ENCODE measurements around the gene EIF2B5.

DNA sequence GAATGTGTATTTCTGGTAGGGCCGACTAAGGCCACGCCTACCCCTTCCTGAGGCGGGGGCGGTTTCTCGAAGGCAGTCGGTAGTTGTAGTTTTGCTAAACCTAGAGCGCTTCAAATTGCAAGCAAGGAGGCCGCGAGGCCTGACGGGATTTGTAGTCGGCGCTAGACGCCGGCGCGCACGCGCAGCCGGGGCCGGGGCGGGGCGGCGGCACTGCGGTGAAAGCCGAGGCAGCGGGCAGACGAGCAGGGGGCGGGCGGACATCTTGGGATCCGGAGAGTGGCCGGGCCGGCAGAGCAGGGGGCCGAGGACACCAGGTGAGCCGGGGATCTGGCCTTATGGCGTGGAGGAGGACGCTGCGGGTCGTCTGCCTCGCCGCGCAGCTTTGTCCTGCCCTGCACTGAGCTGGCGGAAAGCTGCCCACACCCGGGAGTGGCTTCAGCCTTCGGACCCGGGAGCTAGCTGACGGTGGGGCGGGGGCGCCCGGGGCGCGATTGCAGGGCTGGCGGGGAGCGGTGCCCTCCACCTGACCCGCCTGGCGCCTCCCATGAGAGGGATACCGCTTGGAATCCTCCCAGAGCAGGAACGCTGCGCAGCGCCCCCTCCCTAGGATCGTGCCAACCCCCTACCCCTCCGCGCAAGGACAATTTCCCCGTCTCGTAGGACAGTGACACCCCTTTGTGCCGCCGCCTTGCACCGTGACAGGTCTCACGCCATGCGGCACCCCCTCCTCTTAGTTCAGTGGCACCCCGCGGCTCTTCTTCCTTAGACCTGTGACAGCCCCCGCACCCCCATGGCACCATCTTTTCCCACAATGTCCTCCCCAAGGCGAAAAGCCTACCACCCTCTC is 39.7 kb downstream of the EIF2B5 start, which contains the start of gene AP2M1:
- TF ChIP-seq, protein P1, sequence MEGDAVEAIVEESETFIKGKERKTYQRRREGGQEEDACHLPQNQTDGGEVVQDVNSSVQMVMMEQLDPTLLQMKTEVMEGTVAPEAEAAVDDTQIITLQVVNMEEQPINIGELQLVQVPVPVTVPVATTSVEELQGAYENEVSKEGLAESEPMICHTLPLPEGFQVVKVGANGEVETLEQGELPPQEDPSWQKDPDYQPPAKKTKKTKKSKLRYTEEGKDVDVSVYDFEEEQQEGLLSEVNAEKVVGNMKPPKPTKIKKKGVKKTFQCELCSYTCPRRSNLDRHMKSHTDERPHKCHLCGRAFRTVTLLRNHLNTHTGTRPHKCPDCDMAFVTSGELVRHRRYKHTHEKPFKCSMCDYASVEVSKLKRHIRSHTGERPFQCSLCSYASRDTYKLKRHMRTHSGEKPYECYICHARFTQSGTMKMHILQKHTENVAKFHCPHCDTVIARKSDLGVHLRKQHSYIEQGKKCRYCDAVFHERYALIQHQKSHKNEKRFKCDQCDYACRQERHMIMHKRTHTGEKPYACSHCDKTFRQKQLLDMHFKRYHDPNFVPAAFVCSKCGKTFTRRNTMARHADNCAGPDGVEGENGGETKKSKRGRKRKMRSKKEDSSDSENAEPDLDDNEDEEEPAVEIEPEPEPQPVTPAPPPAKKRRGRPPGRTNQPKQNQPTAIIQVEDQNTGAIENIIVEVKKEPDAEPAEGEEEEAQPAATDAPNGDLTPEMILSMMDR (IDR thresholded peaks at IDR 0.05; ENCODE audit: low read length): 0 out of 2 replicates have a peak, but pooled peaks have one; percentile 6
- TF ChIP-seq EZH2 (optimal IDR thresholded peaks at IDR 0.05; ENCODE audit: low read depth, low read length) (no peak), EZH2phosphoT487 (IDR thresholded peaks at IDR 0.05; ENCODE audit: low read length) (no peak)
